ENCODE measurements around the gene EFCAB7. TPM values are rescaled to one million over a fixed set of nuclear protein-coding genes. Genes with fewer than 3 reads are reported as not detected.
"Not testable (repeated sequence)": the region's sequence is repeated elsewhere in the genome, so short reads cannot be mapped to it uniquely, and the experiment has no call there.

EFCAB7 gene
- total RNA-seq, 5 donors from 2014 or later (not counting 1 experiment from before 2014, with no cell fraction given), result 6.5 to 8.1 (median 7.4) TPM

DNA sequence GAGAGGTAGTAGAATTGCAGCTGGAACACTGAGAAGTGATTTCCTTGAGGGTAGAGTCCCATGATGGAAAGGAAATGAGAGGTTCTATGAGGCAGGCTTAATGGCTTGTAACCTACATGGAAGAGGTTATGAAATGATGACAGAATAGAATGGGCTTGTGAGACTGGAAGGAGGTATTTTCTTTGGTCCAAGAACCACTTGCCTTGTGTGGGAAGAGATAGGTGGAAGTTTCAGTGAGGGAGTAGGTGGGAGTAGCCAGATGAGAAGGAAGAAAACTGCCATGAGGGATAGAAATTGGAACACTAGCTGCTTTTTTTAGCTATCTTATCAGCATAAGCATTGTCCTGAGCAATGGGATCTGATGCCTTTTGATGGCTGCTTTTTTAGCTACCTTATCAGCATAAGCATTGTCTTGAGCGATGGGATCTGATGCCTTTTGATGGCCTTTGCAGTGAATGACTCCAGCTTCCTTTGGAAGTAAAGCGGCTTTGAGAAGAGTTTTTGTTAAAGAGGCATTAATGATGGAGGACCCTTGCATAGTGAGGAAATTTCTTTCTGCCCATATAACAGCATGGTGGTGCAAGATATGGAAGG is 51.0 kb downstream of the EFCAB7 start:
- CTCF ChIA-PET; H3K4me1 ChIP-seq (ENCODE audit: control insufficient read depth in 1 of 2, extremely low read depth in 1 of 2, insufficient read depth in 2 of 2, low read length in 2 of 2); H3K4me1 Mint-ChIP-seq; H3K4me3 ChIP-seq (ENCODE audit: control insufficient read depth in 1 of 2, extremely low read depth in 1 of 2, low read length in 1 of 2); H3K4me3 Mint-ChIP-seq; H3K36me3 Mint-ChIP-seq; H3K27ac Mint-ChIP-seq; POLR2A ChIA-PET; H3K27me3 Mint-ChIP-seq; H3K9me3 Mint-ChIP-seq; ATAC-seq (replicated peaks in 1 of 4); H3K9me3 ChIP-seq; H3K27ac ChIP-seq (ENCODE audit: low read length); DNase-seq; H3K36me3 ChIP-seq (ENCODE audit: control insufficient read depth in 2 of 2, extremely low read depth in 1 of 2, insufficient read depth in 1 of 2, low read length in 1 of 2); H3K27me3 ChIP-seq (replicated peaks in 1 of 2; ENCODE audit: control insufficient read depth in 2 of 2, extremely low read depth in 1 of 2, insufficient read depth in 2 of 2, low read length in 1 of 2): not testable (repeated sequence)
- 100% methylated on average over 2 of the region's 2 CpGs for WGBS (ENCODE audit: insufficient coverage)

DNA sequence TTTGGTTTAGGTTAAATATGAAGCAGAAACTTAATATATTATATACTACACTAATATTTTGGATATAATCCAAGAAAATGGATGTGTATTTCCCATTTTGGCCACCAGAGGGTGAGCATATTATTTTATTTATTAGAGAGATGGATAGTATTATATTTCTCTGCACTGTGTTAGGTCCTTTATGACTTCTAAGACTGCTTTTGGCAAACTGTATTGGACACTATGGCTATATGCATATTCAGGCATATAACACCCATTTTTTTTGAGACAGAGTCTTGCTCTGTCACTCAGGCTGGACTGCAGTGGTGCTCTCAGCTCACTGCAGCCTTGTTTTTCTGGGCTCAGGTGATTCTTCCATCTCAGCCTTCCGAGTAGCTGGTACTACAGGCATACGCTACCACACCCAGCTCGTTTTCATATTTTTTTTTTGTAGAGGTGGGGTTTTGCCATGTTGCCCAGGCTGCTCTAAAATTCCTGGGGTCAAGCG is 52.1 kb downstream of the EFCAB7 start:
- Histone ChIP-seq H3K27ac (ENCODE audit: low read length) (no peak overlapping the region), H3K27me3 (replicated peaks in 1 of 2; ENCODE audit: control insufficient read depth in 2 of 2, extremely low read depth in 1 of 2, insufficient read depth in 2 of 2, low read length in 1 of 2) (no peaks in the 10 kb centered on the region), H3K9me3 (peaks cover under 1% of the 10 kb centered on the region), H3K4me3 (ENCODE audit: control insufficient read depth in 1 of 2, extremely low read depth in 1 of 2, low read length in 1 of 2) (no peak overlapping the region), H3K4me1 (ENCODE audit: control insufficient read depth in 1 of 2, extremely low read depth in 1 of 2, insufficient read depth in 2 of 2, low read length in 2 of 2) (no peaks in the 10 kb centered on the region), H3K36me3 (ENCODE audit: control insufficient read depth in 2 of 2, extremely low read depth in 1 of 2, insufficient read depth in 1 of 2, low read length in 1 of 2) (no peaks in the 10 kb centered on the region)
- Mint-ChIP-seq H3K4me3 (no peak overlapping the region), H3K9me3 (peaks cover 0 to 6% (median 0%) of the 10 kb centered on the region in 3 donors), H3K36me3 (no peaks in the 10 kb centered on the region), H3K27me3 (no peaks in the 10 kb centered on the region), H3K27ac (no peak overlapping the region), H3K4me1 (no peaks in the 10 kb centered on the region)
- no CpG with 5 or more reads among the region's 4 CpGs for WGBS (ENCODE audit: insufficient coverage)
- DNase-seq, result peak in 2 of 35 experiments; percentile 11 to 51
- ATAC-seq (replicated peaks in 1 of 4), result no peak
- ChIA-PET CTCF (interaction anchor here (0.6 to 1.1 kb wide), 5 partner anchors 17 to 671 kb away, joined by 3 to 9 read pairs (median 3); partner anchors contain the start of gene PGM1 (in 2 of the 2)), POLR2A (no interaction called here)

DNA sequence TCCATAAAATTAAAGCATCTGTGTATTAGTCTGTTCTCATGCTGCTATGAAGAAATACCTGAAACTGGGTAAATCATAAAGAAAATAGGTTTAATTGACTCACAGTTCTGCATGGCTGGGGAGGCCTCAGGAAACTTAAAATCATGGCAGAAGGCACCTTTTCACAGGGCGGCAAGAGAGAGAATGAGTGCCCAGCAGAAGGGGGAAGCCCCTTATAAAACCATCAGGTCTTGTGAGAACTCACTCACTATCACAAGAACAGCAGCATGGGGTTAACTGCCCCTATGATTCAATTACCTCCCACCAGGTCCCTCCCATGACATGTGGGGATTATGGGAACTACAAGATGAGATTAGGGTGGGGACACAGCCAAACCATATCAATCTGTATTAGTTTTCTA is 63.0 kb downstream of the EFCAB7 start:
- H3K27ac Mint-ChIP-seq; CTCF ChIA-PET; ATAC-seq (replicated peaks in 1 of 4); H3K27me3 Mint-ChIP-seq; H3K4me3 ChIP-seq (ENCODE audit: control insufficient read depth in 1 of 2, extremely low read depth in 1 of 2, low read length in 1 of 2); DNase-seq; H3K4me3 Mint-ChIP-seq; POLR2A ChIA-PET; H3K9me3 ChIP-seq; H3K36me3 ChIP-seq (ENCODE audit: control insufficient read depth in 2 of 2, extremely low read depth in 1 of 2, insufficient read depth in 1 of 2, low read length in 1 of 2); H3K9me3 Mint-ChIP-seq; H3K4me1 ChIP-seq (ENCODE audit: control insufficient read depth in 1 of 2, extremely low read depth in 1 of 2, insufficient read depth in 2 of 2, low read length in 2 of 2); H3K27ac ChIP-seq (ENCODE audit: low read length); H3K4me1 Mint-ChIP-seq; H3K27me3 ChIP-seq (replicated peaks in 1 of 2; ENCODE audit: control insufficient read depth in 2 of 2, extremely low read depth in 1 of 2, insufficient read depth in 2 of 2, low read length in 1 of 2): not testable (repeated sequence)
- WGBS (ENCODE audit: insufficient coverage), result no CpG with 5 or more reads among the region's 1 CpG
- peaks cover 16% of the 10 kb centered on the region for H3K36me3 Mint-ChIP-seq

DNA sequence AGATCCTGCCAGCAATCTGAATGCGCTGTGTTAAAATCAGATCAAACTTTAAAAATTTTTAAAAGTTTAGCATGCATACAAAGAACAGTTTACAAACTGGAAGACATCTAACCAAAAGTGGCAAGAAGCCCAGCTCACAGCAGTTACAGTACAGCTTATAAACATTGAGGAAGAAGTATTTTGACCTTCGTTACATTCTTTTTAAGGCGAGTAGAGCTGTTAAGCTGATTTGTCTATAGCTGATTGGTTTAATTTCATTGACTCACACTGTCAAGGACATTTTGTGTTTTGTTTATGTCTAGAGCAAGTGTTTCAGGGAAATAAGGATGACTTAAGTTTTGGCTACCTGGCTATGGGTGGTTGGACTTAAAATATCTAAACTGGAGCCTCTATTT is 66.8 kb downstream of the EFCAB7 start:
- peaks cover 4 to 17% of the 10 kb centered on the region in 2 experiments for H3K4me1 ChIP-seq (ENCODE audit: control insufficient read depth in 1 of 2, extremely low read depth in 1 of 2, insufficient read depth in 2 of 2, low read length in 2 of 2)
- Mint-ChIP-seq H3K4me1 (peaks cover 23 to 25% (median 24%) of the 10 kb centered on the region in 3 donors), H3K4me3 (no peak overlapping the region), H3K36me3 (peaks cover 2% of the 10 kb centered on the region), H3K27ac (no peak overlapping the region), H3K27me3 (no peaks in the 10 kb centered on the region), H3K9me3 (no peaks in the 10 kb centered on the region)
- H3K27ac ChIP-seq (ENCODE audit: low read length), result no peak overlapping the region
- POLR2A ChIA-PET, result interaction anchor here in 1 of 2 donors (0.6 kb wide), 1 partner anchor 25 kb away, joined by 4 read pairs; no protein-coding TSS in a partner anchor
- H3K4me3 ChIP-seq (ENCODE audit: control insufficient read depth in 1 of 2, extremely low read depth in 1 of 2, low read length in 1 of 2), result no peak overlapping the region
- DNase-seq (no peak), ATAC-seq (replicated peaks in 1 of 4) (no peak)
- CTCF ChIA-PET, result interaction anchor here in 1 of 2 donors (0.5 kb wide), 1 partner anchor 18 kb away, joined by 3 read pairs; no protein-coding TSS in a partner anchor
- WGBS (ENCODE audit: insufficient coverage), result 94% methylated on average over 2 of the region's 3 CpGs
- no peaks in the 10 kb centered on the region for H3K27me3 ChIP-seq (replicated peaks in 1 of 2; ENCODE audit: control insufficient read depth in 2 of 2, extremely low read depth in 1 of 2, insufficient read depth in 2 of 2, low read length in 1 of 2)
- H3K36me3 ChIP-seq (ENCODE audit: control insufficient read depth in 2 of 2, extremely low read depth in 1 of 2, insufficient read depth in 1 of 2, low read length in 1 of 2), result no peaks in the 10 kb centered on the region
- no peaks in the 10 kb centered on the region for H3K9me3 ChIP-seq

DNA sequence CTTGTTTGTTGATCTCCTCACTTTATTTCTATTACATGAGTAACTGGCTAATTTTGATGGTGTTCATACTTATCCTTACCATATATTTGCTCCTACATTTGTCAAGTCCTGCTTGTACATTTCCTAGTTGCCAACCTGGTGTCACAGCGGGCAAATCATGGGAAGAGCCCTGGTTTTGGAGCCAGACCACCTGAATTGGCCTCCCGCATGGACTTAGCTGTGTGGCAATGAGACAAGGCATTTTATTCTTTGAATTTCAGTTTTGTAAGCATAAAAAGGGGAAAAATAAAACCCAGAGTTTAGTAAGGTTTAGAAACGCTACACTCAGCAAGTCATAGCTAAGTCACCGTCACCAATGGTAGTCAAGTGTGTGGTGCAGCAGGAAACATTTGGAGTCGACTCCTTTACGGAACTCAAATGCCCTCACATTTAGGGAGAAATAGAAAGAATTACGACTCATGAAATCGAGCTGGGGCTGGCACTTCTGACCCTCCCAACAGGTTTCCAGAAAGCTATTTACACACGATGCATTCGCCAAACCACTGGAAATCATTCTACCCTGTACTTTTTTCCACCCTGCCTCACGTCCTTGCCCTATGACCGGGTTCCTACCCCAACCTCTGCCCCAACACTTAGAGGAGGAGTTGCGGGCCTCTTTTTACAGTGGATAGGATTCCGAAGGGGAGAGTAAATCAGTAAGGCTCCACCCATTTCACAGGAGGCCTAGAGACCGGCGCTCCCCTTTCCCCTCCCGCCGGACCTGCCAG is 69.4 kb downstream of the EFCAB7 start:
- POLR2A ChIA-PET, result interaction anchor here in 1 of 2 donors (0.6 to 1.0 kb wide), 3 partner anchors 10 to 886 kb away, joined by 3 to 4 read pairs (median 3); no protein-coding TSS in a partner anchor
- peak in 2 of 35 experiments; percentile 1 to 4 for DNase-seq
- H3K9me3 Mint-ChIP-seq, result no peaks in the 10 kb centered on the region

DNA sequence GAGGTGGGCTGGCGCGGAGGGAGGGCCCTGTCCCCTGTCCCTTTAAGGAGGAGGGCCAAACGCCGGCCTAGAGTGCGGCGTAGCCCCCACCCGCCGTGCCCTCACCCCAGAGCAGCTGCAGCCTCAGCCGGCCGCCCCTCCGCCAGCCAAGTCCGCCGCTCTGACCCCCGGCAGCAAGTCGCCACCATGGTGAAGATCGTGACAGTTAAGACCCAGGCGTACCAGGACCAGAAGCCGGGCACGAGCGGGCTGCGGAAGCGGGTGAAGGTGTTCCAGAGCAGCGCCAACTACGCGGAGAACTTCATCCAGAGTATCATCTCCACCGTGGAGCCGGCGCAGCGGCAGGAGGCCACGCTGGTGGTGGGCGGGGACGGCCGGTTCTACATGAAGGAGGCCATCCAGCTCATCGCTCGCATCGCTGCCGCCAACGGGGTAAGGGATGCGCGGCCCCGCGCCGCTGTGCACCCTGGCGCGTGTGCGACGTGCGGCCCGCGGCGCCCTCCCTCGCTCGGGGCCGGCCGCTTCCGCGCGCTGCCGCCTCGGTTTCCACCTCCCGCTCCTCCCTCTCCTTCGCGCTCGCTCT is 70.1 kb downstream of the EFCAB7 start, which contains the start of gene PGM1:
Gene PGM1 (plus strand): TSS at position 109 of the 583 bp plus-strand sequence. CDS start 78 bp downstream, at position 187.
- ATAC-seq (replicated peaks in 1 of 4), result peak; percentile 82 to 88 (median 87)
- H3K4me3 Mint-ChIP-seq, result peak within 1 kb of the TSS; percentile 95 to 99 (median 99)
- Histone ChIP-seq H3K27ac (ENCODE audit: low read length) (peak within 1 kb of the TSS; percentile 93), H3K4me1 (ENCODE audit: control insufficient read depth in 1 of 2, extremely low read depth in 1 of 2, insufficient read depth in 2 of 2, low read length in 2 of 2) (peaks cover 4 to 17% of the 10 kb centered on the region in 2 experiments), H3K36me3 (ENCODE audit: control insufficient read depth in 2 of 2, extremely low read depth in 1 of 2, insufficient read depth in 1 of 2, low read length in 1 of 2) (no peaks in the 10 kb centered on the region), H3K4me3 (ENCODE audit: control insufficient read depth in 1 of 2, extremely low read depth in 1 of 2, low read length in 1 of 2) (peak within 1 kb of the TSS; percentile 89), H3K27me3 (replicated peaks in 1 of 2; ENCODE audit: control insufficient read depth in 2 of 2, extremely low read depth in 1 of 2, insufficient read depth in 2 of 2, low read length in 1 of 2) (no peaks in the 10 kb centered on the region), H3K9me3 (no peaks in the 10 kb centered on the region)
- CTCF ChIA-PET, result interaction anchor here (0.7 to 1.9 kb wide), 2 partner anchors 18 kb away, joined by 3 to 9 read pairs; no protein-coding TSS in a partner anchor
- POLR2A ChIA-PET, result interaction anchor here in 1 of 2 donors (0.9 to 1.0 kb wide), 2 partner anchors 11 to 131 kb away, joined by 3 read pairs; no protein-coding TSS in a partner anchor
- H3K9me3 Mint-ChIP-seq, result no peaks in the 10 kb centered on the region
- no peaks in the 10 kb centered on the region for H3K36me3 Mint-ChIP-seq
- no peaks in the 10 kb centered on the region for H3K27me3 Mint-ChIP-seq
- H3K4me1 Mint-ChIP-seq, result peaks cover 36 to 42% (median 37%) of the 10 kb centered on the region in 3 donors
- H3K27ac Mint-ChIP-seq, result peak within 1 kb of the TSS; percentile 96 to 98
- DNase-seq, result peak; percentile 50 to 83 (median 71)
- under 1% methylated on average over 64 of the region's 64 CpGs for WGBS (ENCODE audit: insufficient coverage)

More for the DNA sequence above, 69.4 kb downstream of the EFCAB7 start:
- Histone ChIP-seq H3K4me3 (ENCODE audit: control insufficient read depth in 1 of 2, extremely low read depth in 1 of 2, low read length in 1 of 2) (peak overlapping the region; percentile 89), H3K9me3 (no peaks in the 10 kb centered on the region), H3K27ac (ENCODE audit: low read length) (peak overlapping the region; percentile 93), H3K27me3 (replicated peaks in 1 of 2; ENCODE audit: control insufficient read depth in 2 of 2, extremely low read depth in 1 of 2, insufficient read depth in 2 of 2, low read length in 1 of 2) (no peaks in the 10 kb centered on the region), H3K4me1 (ENCODE audit: control insufficient read depth in 1 of 2, extremely low read depth in 1 of 2, insufficient read depth in 2 of 2, low read length in 2 of 2) (peaks cover 4 to 17% of the 10 kb centered on the region in 2 experiments), H3K36me3 (ENCODE audit: control insufficient read depth in 2 of 2, extremely low read depth in 1 of 2, insufficient read depth in 1 of 2, low read length in 1 of 2) (no peaks in the 10 kb centered on the region)
- H3K4me1 Mint-ChIP-seq, result peaks cover 36 to 42% (median 37%) of the 10 kb centered on the region in 3 donors
- H3K27me3 Mint-ChIP-seq, result no peaks in the 10 kb centered on the region
- no peak for ATAC-seq (replicated peaks in 1 of 4)
- H3K27ac Mint-ChIP-seq, result peak overlapping the region; percentile 88 to 94
- WGBS (ENCODE audit: insufficient coverage), result 60% methylated on average over 8 of the region's 18 CpGs
- H3K4me3 Mint-ChIP-seq, result peak overlapping the region; percentile 95 to 99 (median 99)
- H3K36me3 Mint-ChIP-seq, result no peaks in the 10 kb centered on the region
- CTCF ChIA-PET, result interaction anchor here (0.7 to 1.9 kb wide), 2 partner anchors 17 kb away, joined by 3 to 9 read pairs; no protein-coding TSS in a partner anchor

Measured in T-cell (primary cell).